Embryonic facial prominence (tissue), 1 donor: ENCODE data around the gene SLC12A8.

Source experiments
- DNase-seq: peaks from one replicate; pipeline ENCODE4 v3.0.0-alpha.2; 2016; ENCODE audit errors: extremely low spot score

The SLC12A8 gene

DNA sequence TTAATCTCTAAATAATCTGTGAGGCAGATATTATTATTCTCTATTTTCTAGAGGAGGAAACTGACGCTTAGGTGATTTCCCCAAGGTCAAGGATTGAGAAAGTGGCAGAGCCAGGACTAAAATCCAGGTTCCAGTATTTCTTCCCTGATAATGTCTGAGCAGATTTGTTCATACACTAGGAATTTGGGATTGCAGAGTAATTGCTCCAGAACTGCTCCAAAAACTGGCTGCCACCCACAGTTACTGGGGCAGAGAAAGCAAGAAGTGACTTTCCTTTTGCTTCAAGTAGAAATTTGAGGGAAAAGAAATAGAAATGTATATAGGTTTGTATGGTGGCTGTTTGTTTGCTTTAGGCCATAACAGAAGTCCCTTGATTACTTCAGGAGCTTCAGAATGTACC is 60.6 kb downstream of the SLC12A8 start:
- no peak for DNase-seq

DNA sequence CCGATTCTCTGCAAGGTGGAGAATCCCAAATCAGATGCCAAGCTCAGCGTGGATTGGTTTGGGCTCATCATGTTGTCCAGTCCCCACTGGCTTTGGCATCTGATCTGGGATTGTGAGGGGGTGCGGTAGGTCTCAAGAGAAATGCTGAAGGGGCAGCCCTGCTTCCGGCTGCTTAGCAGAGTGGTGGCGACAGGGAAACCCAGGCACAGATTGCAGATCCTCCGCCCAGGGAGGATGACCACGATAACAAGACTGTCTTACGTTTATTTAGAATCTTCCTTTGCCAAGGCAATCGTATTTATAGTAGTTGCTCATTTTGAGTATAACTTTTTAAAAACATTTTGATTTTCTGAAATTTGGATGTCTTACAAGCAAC is 61.1 kb downstream of the SLC12A8 start:
- no peak for DNase-seq

DNA sequence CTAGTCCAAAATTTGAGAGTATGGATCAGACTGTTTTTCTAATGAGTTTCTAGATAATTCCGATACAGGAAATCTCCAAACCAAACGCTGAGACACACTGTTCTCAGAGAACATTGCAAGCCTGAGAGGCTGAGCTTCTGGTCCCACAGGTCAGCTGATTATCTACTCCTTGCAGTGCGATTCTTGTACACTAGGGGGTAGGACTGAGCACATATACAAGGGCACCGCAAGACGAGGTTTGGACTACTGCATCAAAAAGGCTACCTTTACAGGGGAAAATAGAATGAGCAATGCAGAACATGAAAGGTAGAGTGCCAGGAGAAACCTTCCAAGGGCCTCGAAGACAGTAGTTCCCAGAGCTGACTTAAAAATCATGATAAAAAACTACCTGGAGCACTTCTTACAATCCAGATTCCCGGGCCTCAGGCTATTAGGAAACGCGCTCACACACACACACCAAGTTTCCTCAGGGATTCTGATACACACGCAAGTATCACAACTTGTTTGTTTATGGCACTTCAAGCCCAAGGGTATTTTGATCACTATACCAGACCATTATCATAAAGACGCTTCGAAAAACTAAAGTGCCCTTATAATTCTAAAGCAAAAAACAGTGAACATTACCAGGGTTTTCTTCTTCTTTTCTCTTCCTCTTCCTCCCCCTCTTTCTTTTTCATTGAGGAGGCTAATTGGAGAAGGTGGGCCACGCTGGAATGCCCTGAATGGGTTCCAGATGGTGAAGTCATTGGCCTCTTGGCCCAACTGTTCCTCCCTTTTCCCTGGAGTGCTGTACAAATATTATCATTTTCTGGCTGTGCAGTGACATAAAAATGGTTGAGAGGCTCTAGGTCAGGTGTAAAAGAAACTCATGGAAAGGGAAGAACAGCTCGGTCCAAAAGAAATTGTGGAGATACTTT is 61.8 kb downstream of the SLC12A8 start:
- no peak for DNase-seq

DNA sequence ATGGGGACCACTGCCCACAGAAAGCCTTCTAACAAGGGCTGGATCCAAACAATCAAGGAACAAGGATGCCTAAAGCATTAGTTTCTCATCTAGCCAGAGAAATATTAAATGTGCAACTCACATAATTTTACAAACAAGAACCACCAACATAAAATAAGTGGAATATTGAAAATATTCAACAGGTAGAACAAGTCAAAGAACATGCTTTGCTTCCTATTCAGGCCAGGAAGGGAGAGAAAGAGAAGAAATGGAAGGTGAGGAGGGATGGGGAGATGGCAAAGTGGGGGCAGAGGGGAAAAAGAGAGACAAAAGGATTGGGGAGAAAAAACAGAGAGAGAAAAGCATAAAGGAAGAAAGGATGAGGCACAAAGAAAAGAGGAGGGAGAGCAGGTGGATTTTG is 63.1 kb downstream of the SLC12A8 start:
- no peak for DNase-seq

DNA sequence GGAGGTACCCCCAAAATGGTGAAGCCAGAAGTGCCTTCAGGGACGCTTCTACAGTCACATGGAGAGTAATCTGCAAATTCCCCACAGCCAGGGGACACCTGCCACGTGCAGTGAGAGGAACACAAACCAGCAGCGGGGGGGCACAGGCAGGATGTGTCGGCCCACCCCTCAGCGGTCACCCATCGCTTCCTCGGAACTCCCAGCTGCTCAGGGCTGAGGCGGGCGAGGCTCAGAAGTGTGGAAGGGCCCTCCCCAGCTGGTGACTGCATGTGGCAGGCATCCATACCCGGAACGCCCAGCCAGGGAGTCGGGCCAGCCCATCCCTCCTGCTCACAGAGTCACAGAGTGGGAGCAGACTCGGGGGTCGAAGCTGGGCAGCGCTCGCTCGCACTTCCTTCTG is 63.7 kb downstream of the SLC12A8 start:
- DNase-seq = no peak

DNA sequence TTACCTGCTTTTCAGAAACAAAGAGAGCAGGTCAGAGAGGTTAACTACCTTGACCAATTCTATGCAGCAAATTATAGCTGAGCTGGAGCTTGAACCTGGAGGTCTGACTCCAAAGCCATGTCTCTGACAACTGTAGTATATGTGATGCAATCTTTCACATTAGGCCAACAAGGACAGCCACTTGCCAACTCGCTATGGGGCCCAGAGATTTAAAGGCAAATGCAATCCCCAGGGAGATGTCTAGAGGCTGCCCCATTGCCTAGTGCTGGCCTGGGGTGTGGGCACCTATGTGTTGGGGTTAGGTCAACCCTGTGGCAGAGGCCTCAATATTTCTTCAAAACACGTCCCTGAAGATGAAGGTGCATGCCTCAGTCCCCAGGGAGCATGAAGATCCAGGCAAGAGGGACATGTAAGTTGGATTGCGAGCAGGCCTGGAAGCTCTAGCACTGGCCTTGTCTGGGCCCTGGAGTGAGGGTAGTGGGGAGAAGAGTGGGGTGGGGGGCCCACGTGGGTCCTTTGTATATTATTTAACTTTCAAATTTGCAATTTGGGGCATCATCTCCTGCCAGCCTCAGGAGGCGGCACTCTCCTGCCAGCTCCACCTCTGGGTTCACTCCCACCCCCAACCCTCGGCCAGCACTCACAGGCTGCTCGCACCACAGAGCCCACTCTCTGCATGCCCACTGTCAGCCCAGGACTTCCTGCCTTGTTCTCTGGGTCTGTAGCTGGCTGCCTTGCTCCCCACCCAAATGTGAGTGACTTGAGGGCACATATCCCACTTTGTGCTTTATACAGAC is 64.3 kb downstream of the SLC12A8 start:
- DNase-seq = no peak

DNA sequence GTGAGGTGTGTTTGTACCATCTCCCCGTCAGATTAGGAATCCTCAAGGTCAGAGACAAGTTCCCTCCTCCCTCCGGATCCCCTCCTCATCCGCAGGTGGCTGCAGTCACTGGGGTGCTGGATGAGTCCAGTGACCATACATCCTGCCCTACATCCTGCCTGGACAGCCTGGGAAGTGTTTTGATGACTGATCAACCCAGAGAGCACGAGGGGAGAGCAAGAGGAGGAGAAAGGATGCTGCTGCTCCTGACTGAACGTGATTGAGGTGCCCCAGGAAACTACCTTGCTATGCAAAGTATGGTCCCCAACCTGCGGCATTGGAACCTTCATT is 65.1 kb downstream of the SLC12A8 start:
- no peak for DNase-seq

DNA sequence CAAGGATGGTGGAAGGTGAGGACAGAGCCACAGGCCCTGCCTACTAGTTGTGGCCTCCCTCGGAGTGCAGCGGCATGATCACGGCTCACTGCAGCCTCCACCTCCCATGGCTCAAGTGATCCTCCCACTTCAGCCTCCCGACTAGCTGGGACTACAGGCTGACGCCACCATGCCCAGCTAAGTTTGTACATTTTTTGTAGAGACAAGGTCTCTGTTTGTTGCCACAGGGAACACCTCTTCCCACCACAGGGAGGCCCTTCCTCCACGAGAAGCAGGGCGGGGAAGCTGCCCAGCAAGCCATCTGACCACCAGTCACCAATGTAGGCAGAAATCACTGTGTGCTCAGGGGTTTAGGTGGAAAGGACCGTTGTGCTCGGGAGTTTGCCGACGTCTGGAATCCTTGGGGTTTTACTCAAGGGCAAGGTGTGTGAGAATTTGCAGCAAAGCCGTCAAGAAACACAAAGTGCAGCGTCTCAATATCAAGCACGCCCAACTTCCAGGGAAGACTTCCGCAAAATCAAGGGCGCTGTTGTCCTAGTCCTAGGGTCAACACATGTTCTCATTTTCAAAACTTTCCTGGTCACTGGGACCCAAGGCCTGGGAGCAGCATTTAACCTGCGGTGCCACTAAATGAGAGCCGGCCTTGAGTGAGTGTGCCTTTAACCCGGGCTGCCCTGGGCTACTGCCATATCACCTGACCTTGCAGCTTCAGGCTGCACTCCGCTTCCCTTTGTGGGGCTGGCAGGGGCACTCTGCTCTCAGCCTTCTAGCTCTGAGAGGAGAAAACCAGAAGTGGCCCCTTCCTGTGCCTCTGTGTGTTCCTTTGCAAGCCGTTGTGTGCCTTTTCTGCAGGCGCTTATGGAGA is 65.7 kb downstream of the SLC12A8 start:
- no peak for DNase-seq

DNA sequence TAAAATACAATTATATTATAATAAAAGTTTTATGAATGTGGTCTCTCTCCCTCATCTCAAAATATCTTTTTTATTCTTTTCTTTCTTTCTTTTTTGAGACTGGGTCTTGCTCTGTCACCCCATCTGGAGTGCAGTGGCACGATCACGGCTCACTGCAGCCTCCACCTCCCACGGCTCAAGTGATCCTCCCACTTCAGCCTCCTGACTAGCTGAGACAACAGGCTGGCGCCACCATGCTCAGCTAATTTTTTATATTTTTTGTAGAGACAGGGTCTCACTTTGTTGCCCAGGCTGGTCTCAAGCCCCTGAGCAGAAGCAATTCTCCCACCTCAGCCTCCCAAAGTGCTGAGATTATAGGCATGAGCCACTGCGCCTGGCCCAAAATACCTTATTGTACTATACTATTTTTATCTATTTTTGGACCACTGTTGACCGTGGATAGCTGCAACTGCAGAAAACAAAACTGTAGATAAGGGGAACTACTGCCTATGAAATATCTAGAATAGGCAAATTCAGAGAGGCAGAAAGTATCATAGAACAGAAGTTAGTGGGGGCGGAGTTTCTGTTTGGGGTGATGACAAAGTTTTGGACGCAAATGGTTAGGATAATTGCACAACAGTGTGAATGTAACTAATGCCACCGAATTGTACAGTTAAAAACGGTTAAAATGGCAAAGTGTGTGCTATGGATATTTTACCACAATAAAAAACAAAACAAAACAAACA is 66.6 kb downstream of the SLC12A8 start:
- no peak for DNase-seq

DNA sequence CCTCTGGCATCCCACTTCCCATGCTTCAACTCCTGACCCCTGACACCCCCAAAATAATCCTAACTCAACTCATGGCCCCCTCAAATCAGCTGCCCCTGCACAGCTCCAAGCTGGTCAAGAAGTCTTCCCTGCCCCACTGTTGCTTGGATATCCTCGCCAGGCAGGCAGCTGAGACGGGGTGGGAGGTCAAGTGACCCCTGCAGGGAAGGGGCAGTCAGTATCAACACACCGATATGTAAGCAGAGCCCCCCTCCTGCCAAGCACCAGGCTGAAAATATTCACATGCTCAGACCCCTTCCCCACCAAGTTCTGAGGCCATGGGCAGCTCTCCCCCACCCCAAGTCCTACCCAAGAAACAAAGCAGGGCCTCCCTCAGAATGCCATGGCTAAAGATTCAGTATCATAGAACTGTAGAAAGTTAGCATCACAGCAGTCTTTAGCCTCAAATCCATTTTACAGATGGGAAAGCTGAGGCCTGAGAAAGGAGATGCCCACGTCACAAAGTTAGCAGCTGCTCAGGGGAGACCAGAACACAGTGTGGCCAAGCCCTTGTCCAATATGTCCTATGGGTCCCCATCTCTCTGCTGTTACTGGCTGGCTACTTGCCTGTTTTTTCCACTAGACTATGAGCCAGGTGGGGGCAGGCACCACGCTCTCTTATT is 67.8 kb downstream of the SLC12A8 start:
- DNase-seq = no peak

DNA sequence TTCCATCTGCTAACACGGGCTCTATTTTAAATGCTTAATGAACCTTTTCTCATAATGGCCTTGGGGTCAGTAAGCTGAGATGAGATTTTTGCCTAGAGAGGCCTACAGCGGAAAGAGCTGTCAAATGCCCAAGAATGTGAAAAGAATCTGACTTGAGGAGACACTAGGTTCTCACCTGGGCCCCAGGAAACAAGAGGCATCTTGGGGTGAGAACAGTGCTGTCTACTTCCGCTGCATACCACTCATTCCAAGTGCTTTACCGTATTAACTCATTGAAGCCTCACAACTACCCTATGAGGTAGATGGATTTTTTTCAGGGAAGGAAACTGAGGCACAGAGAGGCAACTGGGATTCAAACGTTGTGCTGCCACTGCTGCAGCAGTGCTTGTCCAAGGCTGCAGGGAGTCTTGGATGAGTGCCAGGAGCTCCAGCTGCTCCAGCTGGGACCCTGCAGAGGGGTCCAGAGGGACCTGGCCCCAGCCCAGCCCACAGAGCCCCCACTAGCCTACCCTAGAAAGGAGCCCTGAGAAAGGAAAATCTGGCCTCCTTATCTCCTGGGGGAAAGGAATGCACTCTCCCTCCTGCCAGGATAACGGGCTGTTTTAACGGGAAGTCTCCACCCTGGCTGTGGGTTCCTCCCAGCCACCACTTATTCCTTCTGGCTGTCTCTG is 68.4 kb downstream of the SLC12A8 start:
- DNase-seq = no peak

DNA sequence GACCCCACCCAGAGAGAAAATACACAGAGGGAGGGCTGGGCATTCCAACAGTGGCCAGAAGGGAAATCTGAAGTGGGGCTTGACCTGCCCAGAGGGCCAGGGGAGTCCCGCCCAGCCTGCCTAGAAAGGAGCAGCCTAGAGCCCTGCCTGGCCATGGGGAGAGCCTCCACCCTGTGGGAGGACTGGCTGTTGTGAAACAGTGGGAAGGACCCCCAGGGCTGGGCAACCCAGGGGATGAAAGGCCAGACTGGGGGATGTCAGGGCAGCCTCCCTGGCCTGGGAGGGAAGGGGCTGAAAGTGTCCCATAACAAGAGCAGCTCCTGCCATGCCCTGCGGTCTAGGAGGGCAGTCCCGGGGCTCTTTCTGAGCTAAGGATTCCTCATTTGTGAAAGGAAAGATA is 69.0 kb downstream of the SLC12A8 start:
- no peak for DNase-seq

DNA sequence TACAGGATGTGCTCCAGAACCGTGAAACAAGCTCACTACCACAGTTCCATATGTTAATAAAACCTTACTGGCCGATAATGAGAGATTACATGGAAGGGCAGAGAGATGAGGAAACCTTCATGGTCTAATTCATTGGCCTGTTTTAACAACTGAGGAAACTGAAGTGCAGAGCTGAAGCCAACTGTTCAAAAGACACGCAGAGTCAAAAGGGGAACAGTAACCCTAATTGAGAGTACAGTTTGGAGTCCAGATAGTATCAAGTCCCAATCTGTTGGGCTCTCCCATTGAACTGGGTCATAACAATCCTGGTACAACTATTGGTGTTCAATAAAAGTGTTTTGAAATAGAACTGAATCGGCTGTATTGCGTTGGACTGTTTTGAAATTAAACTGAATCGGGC is 69.6 kb downstream of the SLC12A8 start:
- no peak for DNase-seq

DNA sequence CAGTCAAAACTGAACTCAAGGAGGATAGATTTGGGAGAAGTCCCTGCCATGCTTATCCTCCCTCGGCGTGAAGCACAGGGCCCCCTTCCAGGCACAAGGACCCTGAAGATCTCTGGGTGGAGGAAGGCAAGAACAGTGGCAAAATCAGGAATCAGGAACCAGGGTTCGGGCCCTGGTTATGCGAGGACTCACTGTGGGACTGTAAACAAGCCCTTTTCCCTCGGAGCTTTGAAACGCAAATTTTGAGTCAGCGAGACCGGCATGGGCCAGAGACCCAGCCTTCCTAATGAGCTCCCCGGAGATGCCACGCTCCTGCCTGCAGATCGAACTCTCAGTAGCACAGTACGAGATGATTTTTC is 70.1 kb downstream of the SLC12A8 start:
- DNase-seq = no peak

DNA sequence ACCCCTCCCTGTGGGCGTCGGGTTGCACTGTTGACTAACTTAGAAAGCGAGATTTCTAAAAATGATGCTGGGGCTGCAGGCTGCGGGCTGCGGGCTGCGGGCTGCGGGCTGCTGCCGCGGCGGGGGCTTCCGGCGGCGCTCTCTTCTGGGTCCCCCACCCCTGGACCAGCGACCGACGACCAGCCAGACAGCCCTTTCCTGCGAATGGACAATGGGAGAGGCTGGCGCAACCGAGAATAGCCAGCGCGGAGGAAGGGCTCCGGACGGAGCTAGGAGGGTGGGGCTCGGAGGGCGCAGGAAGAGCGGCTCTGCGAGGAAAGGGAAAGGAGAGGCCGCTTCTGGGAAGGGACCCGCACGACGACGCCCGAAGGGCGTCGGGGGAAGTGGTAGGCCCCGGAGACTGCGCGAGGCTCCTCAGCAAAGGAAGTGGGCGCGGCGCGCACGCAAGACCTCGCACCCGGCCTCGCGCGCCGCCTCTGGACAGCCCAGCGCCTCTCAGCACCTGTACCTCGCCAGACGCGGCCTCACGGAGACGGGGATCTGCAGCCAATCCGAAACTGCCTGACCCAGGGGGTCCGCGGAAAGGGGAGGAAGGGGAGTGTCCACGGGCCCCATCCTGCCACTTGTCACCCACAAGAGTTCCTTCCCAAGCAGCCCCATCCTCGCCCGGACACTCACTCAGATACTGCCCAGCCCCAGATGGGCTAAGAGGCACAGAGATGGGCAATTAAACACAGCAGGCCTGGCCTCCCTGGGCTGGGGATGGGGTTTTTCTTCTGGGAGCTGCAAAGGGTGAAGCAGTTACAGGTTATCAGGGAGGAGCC is 70.7 kb downstream of the SLC12A8 start:
- DNase-seq = no peak

DNA sequence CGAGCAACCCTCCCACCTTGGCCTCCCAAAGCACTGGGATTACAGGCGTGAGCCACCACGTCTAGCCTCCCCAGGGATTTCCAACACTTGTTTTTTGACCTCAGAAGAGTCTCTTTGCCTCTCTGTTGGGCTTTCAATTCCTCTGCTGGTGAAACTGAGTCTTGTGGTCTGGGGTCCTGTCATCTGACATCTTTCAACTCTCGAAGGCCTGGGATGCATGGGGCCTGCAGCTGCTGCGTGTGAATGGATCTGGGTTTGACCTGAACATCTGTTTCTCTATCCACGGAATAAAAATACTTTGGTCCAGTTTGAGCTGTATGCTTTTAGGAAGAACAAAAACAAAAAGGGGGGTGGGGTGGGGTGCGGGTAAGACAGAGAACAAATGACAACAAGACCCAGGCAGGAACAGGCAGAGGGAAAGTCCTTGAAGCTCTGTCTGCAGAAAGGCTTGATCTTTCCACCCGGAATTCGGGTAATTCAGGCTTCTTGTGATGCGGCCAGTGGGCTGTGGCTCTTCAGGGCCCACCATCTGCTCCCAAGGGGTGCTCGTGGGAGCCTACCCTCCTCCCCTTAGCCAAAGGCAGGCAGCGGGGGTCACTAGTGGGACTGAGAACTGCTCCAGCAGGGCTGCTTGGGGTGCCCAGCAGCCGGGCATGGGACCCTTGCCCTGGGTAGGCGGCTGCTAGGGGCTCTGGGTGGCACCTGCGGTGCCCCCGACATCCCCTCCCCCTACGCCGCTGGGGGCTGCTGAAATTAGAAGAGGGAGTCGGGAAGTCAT is 71.5 kb downstream of the SLC12A8 start:
- no peak for DNase-seq

DNA sequence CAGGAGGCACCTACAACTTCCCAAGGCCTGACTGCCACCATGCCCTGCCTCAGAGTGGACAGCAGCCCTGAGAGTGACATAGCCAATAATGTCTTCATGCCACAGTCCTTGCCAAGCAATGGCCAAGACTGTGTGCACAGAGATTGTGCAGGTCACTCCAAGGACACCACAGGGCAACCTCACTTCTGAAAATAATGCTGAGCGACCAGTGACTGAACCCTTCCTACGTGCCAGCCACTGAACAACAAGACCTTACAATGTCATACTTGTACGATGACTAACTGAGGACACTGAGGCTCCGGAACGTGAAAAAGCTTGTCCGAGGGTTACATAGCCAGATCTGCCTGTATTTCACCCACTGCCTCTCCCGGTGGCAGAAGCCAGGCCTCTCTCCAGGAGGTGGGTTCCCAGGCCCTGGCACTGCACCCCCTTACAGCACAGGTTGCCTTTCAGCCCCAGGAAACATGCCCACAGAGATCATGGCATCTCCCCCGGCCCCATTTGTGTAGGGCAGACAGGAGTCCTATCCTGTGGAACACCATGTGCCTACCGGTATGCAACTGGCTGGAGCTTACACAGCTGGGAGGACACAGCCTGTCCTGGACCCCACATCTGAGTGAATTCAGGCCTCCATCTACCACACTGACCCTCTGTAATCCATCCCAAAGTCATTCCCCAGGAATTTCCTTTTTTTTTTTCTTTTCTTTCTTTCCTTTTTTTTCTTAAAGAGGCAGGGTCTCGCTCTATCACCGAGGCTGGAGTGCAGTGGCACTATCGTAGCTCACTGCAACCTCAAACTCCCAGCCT is 72.3 kb downstream of the SLC12A8 start:
- DNase-seq = no peak

DNA sequence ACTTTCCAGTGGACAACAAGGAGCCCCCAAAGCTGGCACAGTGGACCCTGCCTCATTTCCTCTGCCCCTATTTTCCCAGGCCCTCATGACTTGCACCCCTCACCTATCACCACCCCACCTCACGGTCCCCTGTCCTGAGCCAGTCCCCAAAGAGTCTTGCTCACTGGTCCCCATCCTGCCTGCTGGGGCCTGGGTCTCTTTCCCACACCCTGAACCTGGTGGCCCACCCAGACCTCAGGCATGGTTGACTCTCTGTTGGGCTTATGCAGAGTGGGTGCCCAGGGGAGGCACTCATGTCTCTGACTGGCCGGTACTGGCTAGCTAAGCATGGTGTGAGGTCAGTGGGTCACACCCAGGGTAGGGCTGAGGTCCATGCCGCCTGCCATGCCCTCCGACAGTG is 73.2 kb downstream of the SLC12A8 start:
- no peak for DNase-seq
